ENCODE data around the gene ABCB1. TPM values are rescaled to one million over a fixed set of nuclear protein-coding genes. Genes with fewer than 3 reads are reported as not detected.

ABCB1 gene
- total and polyA plus RNA-seq, 2 of the 13 experiments (the other 11 are each of a cell fraction or from before 2014, with no cell fraction given): 42.8 to 52.6 TPM

DNA sequence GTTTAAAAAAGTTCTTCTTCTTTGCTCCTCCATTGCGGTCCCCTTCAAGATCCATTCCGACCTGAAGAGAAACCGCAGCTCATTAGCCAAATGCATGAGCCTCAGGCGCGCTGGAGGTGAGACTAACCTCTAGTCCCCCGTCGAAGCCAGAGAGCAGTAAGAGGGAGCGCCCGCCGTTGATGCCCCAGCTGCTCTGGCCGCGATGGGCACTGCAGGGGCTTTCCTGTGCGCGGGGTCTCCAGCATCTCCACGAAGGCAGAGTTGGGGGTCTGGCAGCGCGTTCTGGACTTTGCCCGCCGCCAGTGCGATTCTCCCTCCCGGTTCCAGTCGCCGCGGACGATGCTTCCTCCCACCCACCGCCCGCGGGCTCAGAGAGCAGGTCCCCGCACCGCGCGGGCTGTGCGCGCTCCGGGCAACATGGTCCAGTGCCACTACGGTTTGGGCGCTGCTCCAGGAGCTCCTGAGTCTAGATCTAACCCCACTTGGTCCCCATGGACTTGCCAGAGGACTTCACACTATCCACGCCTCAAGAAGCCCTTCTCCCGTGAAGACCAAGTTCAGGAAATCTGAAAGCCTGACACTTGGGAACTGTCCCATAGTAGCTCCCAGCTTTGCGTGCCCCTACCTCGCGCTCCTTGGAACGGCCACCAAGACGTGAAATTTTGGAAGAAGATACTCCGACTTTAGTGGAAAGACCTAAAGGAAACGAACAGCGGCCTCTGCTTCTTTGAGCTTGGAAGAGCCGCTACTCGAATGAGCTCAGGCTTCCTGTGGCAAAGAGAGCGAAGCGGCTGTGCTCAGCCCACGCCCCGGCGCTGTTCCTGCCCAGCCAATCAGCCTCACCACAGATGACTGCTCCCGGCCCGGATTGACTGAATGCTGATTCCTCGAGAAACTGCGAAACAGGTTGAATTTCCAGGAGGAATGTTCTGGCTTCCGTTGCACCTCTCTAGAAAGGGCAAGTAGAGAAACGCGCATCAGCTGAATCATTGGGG is at the start of gene ABCB1 (continued):
- TF ChIP-seq ARID5B (CRISPR knock-in tag; IDR thresholded peaks at IDR 0.05): peak; percentile 58; the same call in 1 of the 2 replicates
- no peak; the same call in 1 of the 2 replicates for TF ChIP-seq FLYWCH1 (CRISPR knock-in tag; IDR thresholded peaks at IDR 0.05)
- peak; percentile 98 for TF ChIP-seq ZNF501 (CRISPR knock-in tag; IDR thresholded peaks at IDR 0.05)
- no peak for TF ChIP-seq MLLT10 (CRISPR knock-in tag; IDR thresholded peaks at IDR 0.05)
- no peak for TF ChIP-seq TOPORS (CRISPR knock-in tag; IDR thresholded peaks at IDR 0.05)
- TF ChIP-seq FOSL1 (CRISPR knock-in tag; IDR thresholded peaks at IDR 0.05; ENCODE audit: borderline replicate concordance): no peak
- TF ChIP-seq ETS1 (CRISPR knock-in tag; IDR thresholded peaks at IDR 0.05): no peak
- TF ChIP-seq SNAPC5 (CRISPR knock-in tag; IDR thresholded peaks at IDR 0.05; ENCODE audit: borderline replicate concordance): no peak
- TF ChIP-seq, protein P1, sequence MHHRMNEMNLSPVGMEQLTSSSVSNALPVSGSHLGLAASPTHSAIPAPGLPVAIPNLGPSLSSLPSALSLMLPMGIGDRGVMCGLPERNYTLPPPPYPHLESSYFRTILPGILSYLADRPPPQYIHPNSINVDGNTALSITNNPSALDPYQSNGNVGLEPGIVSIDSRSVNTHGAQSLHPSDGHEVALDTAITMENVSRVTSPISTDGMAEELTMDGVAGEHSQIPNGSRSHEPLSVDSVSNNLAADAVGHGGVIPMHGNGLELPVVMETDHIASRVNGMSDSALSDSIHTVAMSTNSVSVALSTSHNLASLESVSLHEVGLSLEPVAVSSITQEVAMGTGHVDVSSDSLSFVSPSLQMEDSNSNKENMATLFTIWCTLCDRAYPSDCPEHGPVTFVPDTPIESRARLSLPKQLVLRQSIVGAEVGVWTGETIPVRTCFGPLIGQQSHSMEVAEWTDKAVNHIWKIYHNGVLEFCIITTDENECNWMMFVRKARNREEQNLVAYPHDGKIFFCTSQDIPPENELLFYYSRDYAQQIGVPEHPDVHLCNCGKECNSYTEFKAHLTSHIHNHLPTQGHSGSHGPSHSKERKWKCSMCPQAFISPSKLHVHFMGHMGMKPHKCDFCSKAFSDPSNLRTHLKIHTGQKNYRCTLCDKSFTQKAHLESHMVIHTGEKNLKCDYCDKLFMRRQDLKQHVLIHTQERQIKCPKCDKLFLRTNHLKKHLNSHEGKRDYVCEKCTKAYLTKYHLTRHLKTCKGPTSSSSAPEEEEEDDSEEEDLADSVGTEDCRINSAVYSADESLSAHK (CRISPR knock-in tag; IDR thresholded peaks at IDR 0.05; ENCODE audit: borderline replicate concordance): no peak
- no peak for TF ChIP-seq SYNCRIP (IDR thresholded peaks at IDR 0.05; ENCODE audit: insufficient read depth, low read depth, low read length)
- TF ChIP-seq SALL1 (CRISPR knock-in tag; IDR thresholded peaks at IDR 0.05): peak; percentile 66
- TF ChIP-seq, protein P2, sequence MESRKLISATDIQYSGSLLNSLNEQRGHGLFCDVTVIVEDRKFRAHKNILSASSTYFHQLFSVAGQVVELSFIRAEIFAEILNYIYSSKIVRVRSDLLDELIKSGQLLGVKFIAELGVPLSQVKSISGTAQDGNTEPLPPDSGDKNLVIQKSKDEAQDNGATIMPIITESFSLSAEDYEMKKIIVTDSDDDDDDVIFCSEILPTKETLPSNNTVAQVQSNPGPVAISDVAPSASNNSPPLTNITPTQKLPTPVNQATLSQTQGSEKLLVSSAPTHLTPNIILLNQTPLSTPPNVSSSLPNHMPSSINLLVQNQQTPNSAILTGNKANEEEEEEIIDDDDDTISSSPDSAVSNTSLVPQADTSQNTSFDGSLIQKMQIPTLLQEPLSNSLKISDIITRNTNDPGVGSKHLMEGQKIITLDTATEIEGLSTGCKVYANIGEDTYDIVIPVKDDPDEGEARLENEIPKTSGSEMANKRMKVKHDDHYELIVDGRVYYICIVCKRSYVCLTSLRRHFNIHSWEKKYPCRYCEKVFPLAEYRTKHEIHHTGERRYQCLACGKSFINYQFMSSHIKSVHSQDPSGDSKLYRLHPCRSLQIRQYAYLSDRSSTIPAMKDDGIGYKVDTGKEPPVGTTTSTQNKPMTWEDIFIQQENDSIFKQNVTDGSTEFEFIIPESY (CRISPR knock-in tag; IDR thresholded peaks at IDR 0.05): no peak
- no peak for TF ChIP-seq ZNF703 (CRISPR knock-in tag; IDR thresholded peaks at IDR 0.05; ENCODE audit: borderline replicate concordance)
- TF ChIP-seq, protein P3, sequence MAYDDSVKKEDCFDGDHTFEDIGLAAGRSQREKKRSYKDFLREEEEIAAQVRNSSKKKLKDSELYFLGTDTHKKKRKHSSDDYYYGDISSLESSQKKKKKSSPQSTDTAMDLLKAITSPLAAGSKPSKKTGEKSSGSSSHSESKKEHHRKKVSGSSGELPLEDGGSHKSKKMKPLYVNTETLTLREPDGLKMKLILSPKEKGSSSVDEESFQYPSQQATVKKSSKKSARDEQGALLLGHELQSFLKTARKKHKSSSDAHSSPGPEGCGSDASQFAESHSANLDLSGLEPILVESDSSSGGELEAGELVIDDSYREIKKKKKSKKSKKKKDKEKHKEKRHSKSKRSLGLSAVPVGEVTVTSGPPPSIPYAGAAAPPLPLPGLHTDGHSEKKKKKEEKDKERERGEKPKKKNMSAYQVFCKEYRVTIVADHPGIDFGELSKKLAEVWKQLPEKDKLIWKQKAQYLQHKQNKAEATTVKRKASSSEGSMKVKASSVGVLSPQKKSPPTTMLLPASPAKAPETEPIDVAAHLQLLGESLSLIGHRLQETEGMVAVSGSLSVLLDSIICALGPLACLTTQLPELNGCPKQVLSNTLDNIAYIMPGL (CRISPR knock-in tag; IDR thresholded peaks at IDR 0.05; ENCODE audit: borderline replicate concordance in 1 of 2, low read depth in 1 of 2): peak in 1 of 2 experiments; percentile 63; a peak in 3 of 4 replicates
- no peak for TF ChIP-seq TEAD2 (CRISPR knock-in tag; IDR thresholded peaks at IDR 0.05)
